Suppressor macrophage treated with lipopolysaccharide for 4 hours (primary cell): ENCODE results near the gene NOVA2.
A peak's percentile ranks its signal among the peaks of the same experiment; 100 is the strongest.

Experiments used
- DNase-seq: peaks from one replicate; pipeline ENCODE4 v3.0.0-alpha.2; 2020

The NOVA2 gene

DNA sequence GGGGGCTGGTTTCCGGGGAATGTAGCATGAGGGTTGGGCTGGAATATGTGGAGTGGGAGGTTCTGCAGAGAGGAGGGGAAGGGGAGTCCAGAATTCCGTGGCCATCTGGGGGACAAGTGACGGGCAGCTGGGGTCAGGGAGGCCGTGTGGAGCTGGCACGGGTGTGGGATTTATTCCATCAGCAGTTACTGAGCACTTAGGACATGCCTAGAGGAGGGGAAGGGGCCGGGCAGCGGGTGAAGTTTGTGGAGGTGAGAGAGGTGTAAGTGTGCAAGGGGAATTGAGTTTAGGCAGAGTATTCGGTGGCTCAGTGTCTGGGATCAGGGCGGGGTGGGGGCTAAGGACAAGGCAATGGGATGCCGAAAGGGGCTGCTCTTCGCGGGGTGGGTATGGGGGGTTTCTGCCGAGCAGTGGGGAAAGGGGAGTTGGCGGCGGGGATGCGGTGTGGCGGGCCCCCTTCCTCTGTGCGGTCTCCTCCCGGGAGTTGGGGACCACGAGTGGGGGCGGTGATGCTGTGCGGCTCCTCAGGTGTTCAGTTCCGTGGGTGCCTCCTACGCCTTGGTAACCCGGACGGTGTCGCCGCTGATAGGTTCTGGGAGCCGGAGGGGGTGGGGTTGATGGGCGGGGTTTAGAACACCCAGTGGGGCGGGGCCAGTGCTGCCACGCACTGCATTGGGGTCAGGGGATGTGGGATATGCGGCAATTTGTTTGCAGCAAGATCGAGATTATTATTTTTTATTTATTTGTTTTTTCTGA lies 27.0 kb upstream of the NOVA2 start:
- no peak for DNase-seq

DNA sequence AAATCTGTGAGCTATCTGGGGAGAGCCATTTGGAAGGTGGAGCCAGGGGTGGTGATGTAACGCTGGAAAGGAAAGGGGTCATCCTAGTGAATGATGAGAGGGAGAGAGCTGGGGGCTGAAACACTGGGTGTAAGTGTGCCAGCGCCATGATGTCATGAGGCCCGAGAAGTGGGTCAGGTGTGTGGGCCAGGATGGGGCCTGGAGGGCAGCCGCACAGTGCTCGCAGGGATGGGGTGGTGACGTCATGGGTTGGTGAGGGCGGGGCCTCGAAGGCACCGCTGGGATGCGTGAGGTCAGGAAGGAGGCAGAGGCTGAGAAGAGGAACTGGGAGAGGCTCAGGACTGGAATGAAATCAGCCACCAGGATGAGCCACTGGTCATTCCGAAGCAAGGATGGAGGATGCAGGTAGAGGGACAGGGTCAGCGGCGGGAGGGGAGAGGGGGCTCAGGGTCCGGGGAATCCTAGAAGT lies 26.0 kb upstream of the NOVA2 start:
- DNase-seq, result peak; percentile 59

DNA sequence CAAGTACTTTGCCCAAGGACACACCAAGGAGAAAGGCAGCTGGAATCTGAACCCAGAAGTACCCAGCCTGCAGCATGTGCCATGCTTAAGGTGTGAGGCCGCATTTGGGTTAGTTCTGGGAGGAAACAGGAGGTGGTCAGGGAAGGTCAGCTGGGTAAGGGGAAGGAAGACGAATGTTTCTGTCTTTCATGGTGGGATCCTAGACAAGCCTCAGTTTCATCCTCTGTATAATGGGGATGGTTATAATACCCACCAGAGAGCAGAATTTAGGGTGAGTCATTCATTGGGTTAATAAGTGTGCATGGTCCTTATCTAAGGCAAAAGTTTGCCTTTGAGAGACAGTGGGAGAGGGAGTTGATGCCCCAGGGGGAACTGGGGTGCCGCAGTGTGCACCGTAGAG lies 25.2 kb upstream of the NOVA2 start:
- DNase-seq, result no peak

DNA sequence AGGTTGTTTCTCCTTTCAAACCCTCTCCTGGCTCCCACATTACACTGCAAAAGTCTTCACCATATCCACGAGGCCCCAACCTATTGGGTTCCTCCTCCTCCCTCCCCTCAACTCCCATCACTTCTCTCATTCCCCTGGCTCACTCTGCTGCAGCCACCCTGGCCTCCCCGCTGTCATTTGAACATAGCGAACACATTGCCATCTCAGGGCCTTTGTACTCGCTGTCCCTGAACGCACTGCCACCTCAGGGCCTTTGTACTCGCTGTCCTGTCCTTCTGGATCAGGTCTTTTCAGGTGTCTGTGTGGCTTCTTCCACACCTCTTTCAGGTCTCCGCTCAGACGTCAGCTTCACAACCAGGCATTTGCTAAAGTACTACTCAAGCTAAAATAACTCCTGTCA lies 23.3 kb upstream of the NOVA2 start:
- no peak for DNase-seq

DNA sequence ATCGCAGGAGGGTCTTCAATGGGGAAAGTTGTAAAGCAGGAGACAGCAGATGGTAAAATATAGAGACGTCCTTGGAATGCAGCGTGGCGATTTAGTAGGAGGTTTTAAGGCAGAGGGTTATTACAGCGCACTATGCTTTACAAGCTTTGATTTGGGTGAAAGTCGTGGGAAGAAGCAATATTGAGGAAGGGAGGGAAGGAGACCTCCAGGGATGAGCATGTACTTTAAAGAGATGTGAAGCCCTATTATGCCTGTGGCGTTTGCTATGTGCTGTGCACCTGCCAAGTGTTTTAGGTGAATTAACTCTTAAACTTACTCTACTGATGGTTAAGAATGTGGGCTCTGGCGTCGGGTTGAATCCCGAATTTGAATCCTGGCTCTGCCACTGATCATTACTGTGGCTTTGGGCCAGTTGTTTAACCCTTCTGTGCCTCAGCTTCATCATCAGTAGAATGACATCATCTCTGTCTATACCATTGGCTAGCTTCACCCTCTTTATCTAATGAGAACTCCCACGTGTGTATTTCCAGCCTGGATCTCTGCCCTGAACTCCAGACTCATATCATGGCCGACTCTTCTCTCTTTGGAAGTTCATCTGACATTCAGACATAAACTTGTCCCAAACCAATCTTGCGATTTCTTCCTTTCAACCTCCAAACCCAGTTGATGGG lies 22.2 kb upstream of the NOVA2 start:
- no peak for DNase-seq

DNA sequence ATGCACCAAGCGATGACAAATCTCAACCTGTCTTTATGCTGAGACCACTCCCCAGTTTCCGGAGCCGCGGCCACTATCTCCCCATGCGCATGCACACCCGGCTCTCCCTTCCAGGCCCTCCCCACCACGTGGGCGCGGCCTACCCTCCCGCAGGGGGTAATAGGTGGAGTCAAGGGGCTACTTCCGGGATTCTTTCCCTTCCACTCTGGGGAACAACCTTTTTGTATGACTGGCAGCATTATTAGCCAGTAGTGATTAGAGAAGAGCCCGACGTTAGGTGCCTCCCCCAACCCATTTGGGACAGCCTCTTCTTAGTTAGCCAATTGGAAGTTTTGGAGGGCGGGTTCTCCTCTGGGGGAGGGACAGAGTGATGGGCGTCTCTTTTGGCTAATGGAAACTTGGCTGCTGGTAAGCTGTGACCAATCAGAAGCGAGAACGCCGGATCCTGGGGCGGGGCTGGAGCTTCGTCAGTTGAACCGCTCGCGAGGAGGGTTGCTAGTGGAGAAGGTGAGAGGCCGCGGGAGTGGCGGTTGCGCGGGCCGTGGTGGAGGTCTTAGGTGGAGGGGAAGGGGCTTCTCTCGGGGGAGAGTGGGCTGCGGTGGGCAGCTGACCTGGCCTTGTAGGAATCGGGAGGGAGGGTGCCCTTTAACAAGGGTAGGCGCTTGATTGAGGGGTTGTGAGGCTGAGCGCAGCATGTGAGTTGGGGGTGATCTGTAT lies 21.5 kb upstream of the NOVA2 start, which contains the start of gene CCDC61:
TSS of gene CCDC61 (plus strand) at position 470 of the 717 bp plus-strand sequence. CDS start 7,552 bp downstream, outside the sequence.
- peak; percentile 100 for DNase-seq

DNA sequence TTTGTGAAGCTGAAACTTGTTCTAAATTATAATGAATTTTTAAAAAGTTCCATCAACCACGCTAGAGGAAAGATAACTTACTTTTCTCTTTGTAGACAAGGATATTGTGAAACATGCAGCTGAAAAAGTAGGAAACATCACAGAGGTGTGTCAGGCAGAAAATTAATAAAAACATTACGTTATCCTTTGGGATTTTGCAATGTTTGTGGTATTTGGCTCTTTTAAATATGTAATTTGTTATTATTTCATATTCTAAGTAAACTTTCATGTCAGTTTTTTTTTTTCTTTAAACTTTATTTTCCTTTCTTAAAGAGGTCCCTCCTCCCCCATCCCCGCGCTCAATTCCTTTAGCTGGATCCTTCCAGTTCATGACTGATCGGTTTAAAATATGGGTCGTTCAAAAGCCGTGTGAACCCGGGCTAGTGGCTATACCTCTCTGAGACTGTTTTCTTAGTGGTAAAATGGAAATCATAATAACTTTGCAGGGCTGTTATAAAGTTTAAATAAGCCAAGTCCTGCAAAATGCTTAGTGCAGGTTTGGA lies 20.9 kb upstream of the NOVA2 start:
- peak; percentile 7 for DNase-seq

DNA sequence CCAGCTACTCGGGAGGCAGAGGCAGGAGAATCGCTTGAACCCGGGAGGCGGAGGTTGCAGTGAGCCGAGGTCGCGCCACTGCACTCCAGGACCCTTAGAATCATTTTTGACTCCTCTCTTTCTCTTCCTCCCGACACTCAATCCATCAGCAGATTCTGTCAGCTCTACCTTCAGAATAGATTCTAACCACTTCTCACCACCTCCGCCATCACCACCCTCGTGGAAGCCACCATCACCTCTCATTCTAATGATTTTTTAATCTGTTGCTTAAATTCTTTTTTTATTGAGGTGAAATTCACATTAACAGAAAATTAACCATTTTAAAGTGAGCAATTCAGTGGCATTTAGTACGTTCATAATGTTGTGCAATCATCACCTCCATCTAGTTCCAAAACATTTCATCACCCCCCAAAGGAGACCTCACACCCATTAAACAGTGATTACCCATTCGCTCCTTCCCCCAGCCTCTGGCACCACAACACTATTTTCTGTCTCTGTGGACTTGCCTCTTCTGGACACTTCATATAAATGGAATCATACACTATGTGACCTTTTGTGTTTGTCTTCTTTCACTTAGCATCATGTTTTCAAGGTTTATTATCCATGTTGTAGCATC lies 16.6 kb upstream of the NOVA2 start:
- no peak for DNase-seq

DNA sequence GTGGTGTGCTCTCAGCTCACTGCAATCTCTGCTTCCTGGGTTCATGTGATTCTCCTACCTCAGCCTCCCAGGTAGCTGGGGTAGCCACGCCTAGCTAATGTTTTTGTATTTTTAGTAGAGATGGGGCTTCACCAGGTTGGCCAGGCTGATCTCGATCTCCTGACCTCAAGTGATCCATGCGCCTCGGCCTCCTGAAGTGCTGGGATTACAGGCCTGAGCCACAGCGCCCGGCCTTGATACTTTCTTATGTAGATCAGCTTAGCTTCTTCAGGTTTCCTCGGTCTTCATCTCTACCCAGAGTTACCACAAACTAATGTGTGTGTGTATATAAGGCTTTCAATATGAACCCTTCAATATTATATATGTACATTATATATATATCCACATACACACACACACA lies 11.7 kb upstream of the NOVA2 start:
- DNase-seq, result no peak

DNA sequence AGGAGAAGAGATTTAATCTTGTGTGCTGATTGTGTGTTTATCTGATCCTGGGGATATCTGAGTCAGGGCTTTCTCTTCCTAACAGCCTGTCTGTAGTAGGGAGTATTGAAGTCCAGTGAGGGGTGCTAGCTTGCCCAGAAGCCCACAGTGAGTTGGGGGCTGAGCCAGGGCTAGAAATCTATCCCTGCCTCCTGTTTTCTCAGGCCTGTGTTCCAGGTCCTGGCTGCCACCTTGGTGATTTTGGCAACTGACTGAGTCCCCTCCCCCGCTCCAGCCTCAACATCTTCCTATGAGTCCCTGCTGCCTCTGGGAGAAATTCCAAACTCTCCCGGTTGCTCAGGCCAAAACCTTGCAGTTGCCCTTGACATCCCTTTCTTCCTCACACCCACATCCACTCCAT lies 7.7 kb upstream of the NOVA2 start:
- DNase-seq, result no peak

DNA sequence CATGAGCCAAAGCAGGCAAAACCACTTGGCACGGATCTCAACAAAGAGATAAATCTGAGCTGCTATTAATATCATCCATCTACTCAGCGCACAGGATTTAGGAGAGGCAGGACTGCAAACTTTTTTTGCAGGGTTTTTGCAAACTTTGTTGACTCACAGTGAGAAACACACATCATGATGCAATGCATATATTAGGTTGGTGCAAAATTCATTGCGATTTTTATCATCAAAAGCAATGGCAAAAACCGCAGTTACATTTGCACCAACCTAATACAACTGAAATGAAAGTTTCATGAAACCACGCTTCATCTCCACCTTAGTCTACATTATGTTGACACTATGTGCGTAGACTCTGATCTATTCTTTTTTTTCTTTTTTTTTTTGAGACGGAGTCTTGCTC lies 4.5 kb upstream of the NOVA2 start:
- DNase-seq, result no peak

DNA sequence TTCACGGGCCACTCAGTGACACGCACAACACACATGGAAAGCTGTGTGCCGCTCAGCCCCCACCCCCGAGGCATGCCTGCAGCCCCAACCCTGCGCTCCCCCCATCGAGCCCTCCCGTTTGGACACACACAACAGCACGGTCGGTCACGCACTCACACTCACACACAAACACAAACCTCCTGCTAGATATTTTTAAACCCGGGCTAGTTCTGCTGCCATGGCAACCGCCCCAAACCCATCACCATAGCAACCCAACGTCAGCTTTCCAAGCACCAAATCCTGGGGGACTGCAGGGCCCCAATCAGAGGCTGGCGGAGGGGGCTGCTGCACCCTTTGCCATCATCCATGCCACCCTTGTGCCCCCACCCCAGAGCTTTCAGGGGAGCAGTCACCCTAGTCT lies 2.5 kb upstream of the NOVA2 start:
- DNase-seq, result no peak

DNA sequence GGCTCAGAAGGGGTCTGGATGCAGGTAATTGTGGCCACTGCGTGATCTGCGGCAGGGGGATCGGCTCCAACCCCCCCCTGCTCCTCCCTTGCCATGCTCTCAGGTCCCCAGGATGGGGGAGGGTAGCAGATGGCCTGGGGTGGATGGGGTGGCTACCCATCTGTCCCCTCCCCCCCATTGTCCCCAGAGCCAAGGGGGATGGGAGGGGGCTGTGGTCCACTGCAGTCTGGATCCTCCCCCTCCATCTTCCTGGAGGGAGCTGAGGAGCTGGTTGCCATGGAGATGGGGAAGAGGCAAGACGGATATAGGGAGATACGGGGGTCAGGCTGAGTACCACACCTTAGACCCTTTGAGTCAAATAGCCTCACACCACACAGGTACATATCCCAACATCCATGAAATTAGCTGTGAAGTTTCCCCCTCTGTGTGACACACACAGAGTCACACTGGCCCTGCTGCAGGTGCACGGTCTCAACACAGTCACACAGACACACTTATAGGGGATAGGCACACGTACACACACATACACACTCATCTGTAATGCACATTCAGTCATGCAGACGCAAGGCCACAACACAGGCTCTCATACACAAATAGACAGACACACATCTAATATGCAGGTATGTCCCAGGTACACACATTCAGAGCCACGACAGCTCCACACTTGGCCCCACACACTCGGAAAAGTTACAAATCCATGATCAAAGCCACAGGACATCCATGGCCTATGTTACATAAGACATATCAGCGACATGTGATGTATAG lies 1.8 kb upstream of the NOVA2 start:
- no peak for DNase-seq

DNA sequence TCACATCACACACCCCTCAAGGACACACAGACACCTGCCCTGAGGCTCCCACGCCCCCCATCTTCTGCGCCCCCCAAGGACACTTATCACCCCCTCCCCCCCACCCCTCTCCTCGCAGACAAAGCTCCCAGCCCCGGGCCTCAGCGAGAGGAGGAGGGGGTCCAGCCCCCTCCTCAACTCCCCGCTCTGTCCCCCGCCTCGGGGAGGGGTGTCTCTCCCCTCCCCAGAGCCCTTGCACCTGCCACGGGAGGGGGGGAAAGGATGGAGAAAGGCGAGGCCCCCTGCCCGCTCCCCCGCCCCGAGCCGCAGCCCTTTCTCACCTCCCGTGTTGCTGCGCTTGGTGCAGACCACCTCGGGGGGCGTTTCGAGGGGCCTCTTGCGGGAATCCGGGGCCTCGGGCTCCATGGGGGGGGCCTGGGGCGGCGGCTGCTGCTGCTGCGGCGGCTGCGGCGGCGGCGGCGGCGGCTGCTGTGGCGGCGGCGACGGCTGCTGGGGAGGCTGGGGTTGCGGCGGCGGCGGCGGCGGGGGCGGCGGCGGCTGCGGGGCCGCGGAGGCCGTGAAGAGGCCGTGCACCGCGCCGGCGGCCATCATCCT lies 621 bp downstream of the NOVA2 start:
- DNase-seq, result no peak

DNA sequence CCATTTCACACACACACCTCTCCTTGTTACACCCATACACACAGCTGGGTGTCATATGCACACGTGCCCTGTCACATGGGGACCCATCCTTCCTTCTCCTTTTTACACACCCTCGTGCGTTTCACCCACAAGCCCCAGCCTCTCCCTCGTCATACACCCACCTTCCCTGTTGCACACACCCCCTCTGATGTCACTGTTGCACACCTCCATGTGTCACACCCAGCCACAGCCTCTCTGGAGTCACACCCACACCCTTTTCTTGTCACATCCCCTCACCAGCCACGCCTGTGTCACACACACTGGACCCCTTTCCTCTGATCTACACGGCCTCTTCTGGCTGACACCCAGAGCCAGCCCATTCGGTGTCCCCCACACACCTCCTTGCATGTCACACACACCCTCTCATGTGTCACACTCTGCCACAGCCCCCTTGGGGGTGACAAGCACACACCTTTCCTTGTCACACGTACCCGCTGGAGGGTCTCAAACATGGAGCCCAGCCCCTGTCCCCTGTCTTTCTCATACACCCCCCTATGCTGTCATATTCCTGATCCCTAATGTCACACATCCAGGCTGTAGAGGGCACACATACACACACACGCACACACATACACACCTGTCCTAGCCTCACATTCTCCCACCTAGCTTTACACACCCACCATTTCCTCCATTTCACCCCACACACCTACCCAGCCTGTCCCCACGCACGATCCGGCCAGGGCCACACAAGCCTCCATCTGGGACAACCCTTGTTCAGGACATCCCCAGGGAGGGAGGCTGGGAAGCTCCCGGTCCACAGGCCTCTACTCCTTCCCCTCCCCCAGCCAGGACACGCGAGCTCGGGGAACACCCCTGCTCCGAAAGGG lies 1.4 kb downstream of the NOVA2 start:
- DNase-seq, result peak; percentile 24

DNA sequence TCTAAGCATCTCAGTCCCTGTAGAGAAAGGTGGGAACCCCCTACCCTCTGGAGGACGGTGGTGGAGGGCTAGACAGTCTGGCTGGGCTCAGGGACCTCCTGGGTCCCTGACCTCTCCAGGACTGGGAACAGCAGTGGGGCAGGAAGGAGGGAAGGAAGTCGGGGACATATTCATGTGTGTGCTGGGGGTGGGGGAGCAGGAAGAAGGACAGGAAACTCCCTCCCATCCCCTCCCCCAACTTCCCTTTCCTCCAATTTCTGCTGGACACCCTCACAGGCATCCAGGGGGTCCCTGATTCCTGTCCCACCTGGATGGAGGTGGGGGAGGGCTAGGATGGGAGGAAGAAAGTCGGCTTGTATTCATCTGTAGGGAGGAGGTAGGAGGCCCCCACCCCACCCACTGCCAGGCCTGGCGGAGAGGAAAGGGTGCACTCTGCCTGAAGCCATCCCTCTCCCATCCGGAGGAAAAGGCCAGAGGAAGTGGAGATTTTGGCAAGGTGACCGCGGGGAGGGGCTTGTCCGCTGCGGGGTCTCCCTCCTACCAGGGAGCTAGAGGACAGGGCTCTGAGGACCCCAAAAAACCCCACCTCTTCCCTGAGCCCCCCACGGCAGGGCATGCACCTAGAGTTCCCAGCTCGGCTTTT lies 2.3 kb downstream of the NOVA2 start:
- no peak for DNase-seq

DNA sequence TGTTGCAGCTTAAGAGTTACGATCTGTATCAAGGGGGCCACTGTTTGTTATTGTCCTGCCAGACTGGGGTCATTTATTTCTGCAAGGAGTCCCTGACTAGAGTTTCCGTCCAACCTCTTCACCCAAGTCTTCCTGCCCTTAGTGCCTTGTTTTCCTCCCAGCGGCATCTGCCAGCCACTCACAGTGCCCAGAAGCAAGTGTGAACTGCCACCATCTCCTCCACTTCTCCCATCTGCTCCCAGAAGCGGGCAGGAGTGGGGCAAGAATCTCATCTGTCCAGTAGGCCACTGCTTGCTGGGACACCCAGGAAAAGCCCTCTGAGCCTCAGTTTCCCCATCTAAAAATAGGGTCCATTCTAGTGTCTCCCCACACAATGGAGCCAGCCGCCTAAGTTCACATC lies 4.0 kb downstream of the NOVA2 start:
- no peak for DNase-seq

DNA sequence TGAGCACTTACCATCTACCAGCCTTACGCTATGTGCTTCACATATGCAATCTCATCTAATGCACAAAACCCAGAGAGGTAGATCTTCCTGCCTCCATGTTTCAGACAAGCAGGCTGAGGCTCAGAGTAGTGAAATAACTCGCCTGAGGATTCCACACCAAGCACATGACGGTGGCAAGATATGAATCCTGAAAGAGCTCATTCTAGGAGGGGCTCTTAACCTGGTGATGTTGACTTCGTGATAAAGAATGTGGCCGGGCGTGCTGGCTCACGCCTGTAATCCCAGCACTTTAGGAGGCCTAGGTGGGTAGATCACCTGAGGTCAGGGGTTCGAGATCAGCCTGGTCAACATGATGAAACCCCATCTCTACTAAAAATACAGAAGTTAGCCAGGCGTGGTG lies 5.0 kb downstream of the NOVA2 start:
- no peak for DNase-seq

DNA sequence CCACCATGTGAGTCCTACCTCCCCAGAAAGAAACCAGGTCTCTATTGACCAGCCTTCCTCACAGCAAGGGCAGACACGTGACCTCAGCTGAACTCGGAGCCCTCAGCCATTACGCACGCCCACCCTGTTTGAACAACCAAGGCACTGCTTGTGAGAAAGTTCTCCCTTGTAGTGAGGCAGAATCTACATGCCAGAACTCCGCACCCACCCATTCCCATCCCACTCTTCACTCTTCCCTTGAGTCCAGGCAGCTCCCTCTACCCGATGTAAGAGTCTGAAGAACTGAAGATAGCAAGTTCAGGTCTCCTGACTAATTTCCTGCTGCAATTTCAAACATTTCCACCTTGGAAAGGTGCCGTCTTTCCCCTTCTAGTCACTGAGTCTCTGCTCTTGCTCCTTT lies 6.4 kb downstream of the NOVA2 start:
- no peak for DNase-seq

DNA sequence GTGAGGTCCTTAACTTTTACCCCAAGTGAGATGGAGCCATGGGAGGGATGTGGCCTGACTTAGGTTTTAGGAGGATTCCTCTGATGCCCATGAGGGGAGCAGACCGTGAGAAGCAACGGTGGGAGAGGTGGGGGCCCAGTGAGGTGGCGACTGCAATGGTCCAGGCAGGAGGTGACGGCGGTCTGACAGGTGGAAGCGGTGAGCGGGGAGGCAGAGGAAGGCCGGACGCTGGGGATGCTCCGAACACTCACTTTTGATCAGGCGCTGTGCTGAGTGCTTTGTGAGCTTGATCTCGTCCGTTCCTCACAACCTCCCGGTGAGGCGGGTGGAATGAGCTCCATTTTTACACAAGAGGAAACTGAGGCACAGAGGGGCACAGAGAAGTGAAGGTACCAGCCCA lies 11.6 kb downstream of the NOVA2 start:
- DNase-seq, result no peak
